GM23338 (cell line): Measurements from ENCODE around the gene AK9.

ENCODE experiments used
- CREB1 ChIP-seq: fragments of 250-450 bp; sonication (Bioruptor Pico); IDR thresholded peaks from 2 replicates; pipeline ENCODE4 v1.5.0; 2020; ENCODE audit warnings: low read depth, mild to moderate bottlenecking, moderate library complexity
- CTCF ChIP-seq, 2 experiments: fragments of 200-600 bp in 1 of 2; sonication (generic) in 1 of 2; conservative IDR thresholded peaks; 2 replicates each; pipeline versions ENCODE4 v1.5.1 to v1.6.1; 2016 to 2017; ENCODE audit warnings: antibody characterized with exemption in 2 of 2, low read depth in 2 of 2, mild to moderate bottlenecking in 2 of 2, moderate library complexity in 1 of 2
- ETS1 ChIP-seq: IDR thresholded peaks from 2 replicates; pipeline ENCODE4 v1.6.1; 2016; ENCODE audit warnings: antibody characterized with exemption
- EZH2 ChIP-seq: fragments of 200-600 bp; sonication (generic); IDR thresholded peaks from one replicate; pipeline ENCODE4 v1.8.0; 2017; ENCODE audit warnings: antibody characterized with exemption, mild to moderate bottlenecking, low read depth; ENCODE audit not compliant: unreplicated experiment
- EZH2phosphoT487 ChIP-seq: fragments of 200-600 bp; sonication (generic); IDR thresholded peaks from one replicate; pipeline ENCODE4 v1.8.1; 2018; ENCODE audit warnings: antibody characterized with exemption; ENCODE audit not compliant: unreplicated experiment
- JUNB ChIP-seq: IDR thresholded peaks from one replicate; pipeline ENCODE4 v1.6.1; 2016; ENCODE audit warnings: antibody characterized with exemption; ENCODE audit not compliant: unreplicated experiment
- POLR2AphosphoS5 ChIP-seq: IDR thresholded peaks from 2 replicates; pipeline ENCODE4 v1.6.1; 2016; ENCODE audit warnings: antibody characterized with exemption, low read depth
- REST ChIP-seq: IDR thresholded peaks from one replicate; pipeline ENCODE4 v1.6.1; 2018; ENCODE audit warnings: antibody characterized with exemption; ENCODE audit not compliant: unreplicated experiment
- STAT1 ChIP-seq: IDR thresholded peaks from one replicate; pipeline ENCODE4 v1.6.1; 2016; ENCODE audit warnings: antibody characterized with exemption; ENCODE audit not compliant: unreplicated experiment
- ZNF114 ChIP-seq: fragments of 250-450 bp; sonication (Bioruptor Pico); IDR thresholded peaks from 2 replicates; pipeline ENCODE4 v1.5.0; 2020; ENCODE audit warnings: mild to moderate bottlenecking, moderate library complexity
- ZNF331 ChIP-seq: fragments of 250-450 bp; sonication (Bioruptor Pico); IDR thresholded peaks from 2 replicates; pipeline ENCODE4 v1.5.0; 2020; ENCODE audit warnings: low read depth, mild to moderate bottlenecking, moderate library complexity
- ZNF462 ChIP-seq: fragments of 250-450 bp; sonication (Bioruptor Pico); IDR thresholded peaks from 2 replicates; pipeline ENCODE4 v1.5.0; 2020; ENCODE audit warnings: mild to moderate bottlenecking, moderate library complexity

GRCh38 chr6:109477184-109477583, 213.8 kb downstream of the AK9 start:
- TF ChIP-seq CTCF (conservative IDR thresholded peaks at IDR 0.05; ENCODE audit: low read depth in 2 of 2) (no peak), EZH2 (no peak), STAT1 (no peak), POLR2AphosphoS5 (no peak), ETS1 (no peak), ZNF331 (CRISPR knock-in tag) (no peak), JUNB (no peak), REST (no peak), EZH2phosphoT487 (no peak), ZNF114 (CRISPR knock-in tag) (no peak), ZNF462 (no peak), CREB1 (CRISPR knock-in tag) (no peak)
